K562 (cell line): ENCODE measurements around the gene DCAF17. TPM values are rescaled to one million over a fixed set of nuclear protein-coding genes. Genes with fewer than 3 reads are reported as not detected.

ENCODE experiments used
- CBFB ChIP-seq: sonication (generic); formaldehyde crosslinking; IDR thresholded peaks from 2 replicates; pipeline ENCODE4 v1.4.0; 2020; ENCODE audit warnings: mild to moderate bottlenecking, missing genetic modification reagents
- CHD4 ChIP-seq: fragments of 200-600 bp; sonication (generic); IDR thresholded peaks from 3 replicates; pipeline ENCODE4 v1.6.1; 2012; ENCODE audit warnings: low read depth, mild to moderate bottlenecking, mixed read lengths, low read length, inconsistent platforms; ENCODE audit not compliant: insufficient read depth, insufficient replicate concordance, poor library complexity, severe bottlenecking
- CTBP1 ChIP-seq: fragments of 450-650 bp; IDR thresholded peaks from 2 replicates; pipeline ENCODE4 v1.6.1; 2016; ENCODE audit warnings: borderline replicate concordance
- GABPA ChIP-seq: fragments of 200-800 bp; sonication (Bioruptor generic); conservative IDR thresholded peaks from 2 replicates; pipeline ENCODE4 v1.6.1; 2016; ENCODE audit warnings: low read depth, missing genetic modification characterization, missing compliant biosample characterization
- GATAD2A ChIP-seq: fragments of 450-650 bp; IDR thresholded peaks from 2 replicates; pipeline ENCODE4 v1.6.1; 2017
- HCFC1 ChIP-seq: IDR thresholded peaks from 2 replicates; pipeline ENCODE4 v1.6.1; 2012; ENCODE audit warnings: low read depth, low read length, improper control_type of control experiment
- HLTF ChIP-seq: fragments of 450-650 bp; IDR thresholded peaks from 2 replicates; pipeline ENCODE4 v1.6.1; 2016
- JUN ChIP-seq, 2 experiments: sonication (generic) in 1 of 2; formaldehyde crosslinking in 1 of 2; IDR thresholded peaks; 2 replicates each; pipeline versions ENCODE4 v1.6.1 to v1.8.0; 2012 to 2022; ENCODE audit warnings: borderline replicate concordance in 2 of 2, mild to moderate bottlenecking in 2 of 2, improper control_type of control experiment in 1 of 2, low read depth in 1 of 2, low read length in 1 of 2, missing genetic modification reagents in 1 of 2
- JUNB ChIP-seq: fragments of 450-650 bp; formaldehyde crosslinking; conservative IDR thresholded peaks from 2 replicates; pipeline ENCODE4 v1.4.0; 2020; ENCODE audit warnings: mild to moderate bottlenecking
- KAT7 ChIP-seq: sonication (generic); formaldehyde crosslinking; IDR thresholded peaks from 2 replicates; pipeline ENCODE4 v1.8.0; 2022; ENCODE audit warnings: missing genetic modification reagents, mild to moderate bottlenecking, borderline replicate concordance
- KLF16 ChIP-seq: IDR thresholded peaks from 2 replicates; pipeline ENCODE4 v1.6.1; 2016; ENCODE audit warnings: antibody characterized with exemption
- SREBF1 ChIP-seq: fragments of 150-350 bp; IDR thresholded peaks from 2 replicates; pipeline ENCODE4 v1.6.1; 2014; ENCODE audit warnings: antibody characterized with exemption, low read depth, low read length, borderline replicate concordance
- TAF7 ChIP-seq: fragments of 450-650 bp; IDR thresholded peaks from 2 replicates; pipeline ENCODE4 v1.6.1; 2016; ENCODE audit warnings: missing genetic modification characterization, missing compliant biosample characterization
- WHSC1 ChIP-seq: IDR thresholded peaks from one replicate; pipeline ENCODE4 v1.6.1; 2012; ENCODE audit warnings: low read length, control low read depth, inconsistent platforms
- ZNF384 ChIP-seq: IDR thresholded peaks from 2 replicates; pipeline ENCODE4 v1.6.1; 2012; ENCODE audit warnings: low read depth, low read length, improper control_type of control experiment
- ZNF431 ChIP-seq: sonication (generic); formaldehyde crosslinking; IDR thresholded peaks from 2 replicates; pipeline ENCODE4 v1.8.0; 2022; ENCODE audit warnings: mild to moderate bottlenecking, missing genetic modification reagents
- ZNF57 ChIP-seq: fragments of 450-650 bp; formaldehyde crosslinking; IDR thresholded peaks from 2 replicates; pipeline ENCODE4 v1.4.0; 2020; ENCODE audit warnings: mild to moderate bottlenecking, moderate library complexity
- ZNF699 ChIP-seq: fragments of 250-450 bp; sonication (Bioruptor Pico); IDR thresholded peaks from 2 replicates; pipeline ENCODE4 v1.8.0; 2021; ENCODE audit warnings: mild to moderate bottlenecking, moderate library complexity; ENCODE audit not compliant: insufficient replicate concordance
- polyA plus RNA-seq, 8 experiments: library from polyadenylated mRNA; depleted of rRNA in 4 of 8; stranded (reverse) in 5 of 8; unstranded in 3 of 8; fragments of >200 nt; fragmentation: Nextera tagmentation in 2 of 8; fragmentation: Illumina TruSeq in 1 of 8; extraction: Ambion mirVana in 2 of 8; extraction: Trizol in 1 of 8; gene quantifications; 2 replicates each; pipeline versions ENCODE4 v1.2.1 to v1.2.3, GENCODE V29; 2011 to 2014; ENCODE audit warnings: inconsistent platforms in 1 of 8, missing spikeins in 1 of 8
- total RNA-seq, 7 experiments: library from RNA; depleted of rRNA in 6 of 7; stranded (reverse); fragments of >200 nt in 6 of 7; fragmentation: Illumina TruSeq in 2 of 7; extraction: Trizol in 2 of 7; gene quantifications; 2 replicates each; pipeline versions ENCODE4 v1.2.1 to v1.2.3, GENCODE V29; 2011 to 2021; ENCODE audit warnings: low replicate concordance in 1 of 7
- TF ChIP-seq, protein P1 (sequence below): fragments of 450-650 bp; formaldehyde crosslinking; IDR thresholded peaks from 2 replicates; pipeline ENCODE4 v1.4.0; 2022; ENCODE audit warnings: mild to moderate bottlenecking, moderate library complexity
- TF ChIP-seq, protein P2 (sequence below): fragments of 450-650 bp; conservative IDR thresholded peaks from 2 replicates; pipeline ENCODE4 v1.6.1; 2016; ENCODE audit warnings: missing genetic modification characterization, low read depth, mild to moderate bottlenecking, missing compliant biosample characterization, moderate library complexity
- TF ChIP-seq, protein P3 (sequence below): fragments of 250-450 bp; sonication (Bioruptor Pico); IDR thresholded peaks from 2 replicates; pipeline ENCODE4 v1.5.0; 2021
- TF ChIP-seq, protein P4 (sequence below): fragments of 450-650 bp; IDR thresholded peaks from 2 replicates; pipeline ENCODE4 v1.6.1; 2014; ENCODE audit warnings: low read depth, mild to moderate bottlenecking, moderate library complexity, borderline replicate concordance

The DCAF17 gene
- total and polyA plus RNA-seq, 9 of the 15 experiments (the other 6 are each of a cell fraction or from before 2014, with no cell fraction given) = 10.0 to 38.5 (median 27.1) TPM

DNA sequence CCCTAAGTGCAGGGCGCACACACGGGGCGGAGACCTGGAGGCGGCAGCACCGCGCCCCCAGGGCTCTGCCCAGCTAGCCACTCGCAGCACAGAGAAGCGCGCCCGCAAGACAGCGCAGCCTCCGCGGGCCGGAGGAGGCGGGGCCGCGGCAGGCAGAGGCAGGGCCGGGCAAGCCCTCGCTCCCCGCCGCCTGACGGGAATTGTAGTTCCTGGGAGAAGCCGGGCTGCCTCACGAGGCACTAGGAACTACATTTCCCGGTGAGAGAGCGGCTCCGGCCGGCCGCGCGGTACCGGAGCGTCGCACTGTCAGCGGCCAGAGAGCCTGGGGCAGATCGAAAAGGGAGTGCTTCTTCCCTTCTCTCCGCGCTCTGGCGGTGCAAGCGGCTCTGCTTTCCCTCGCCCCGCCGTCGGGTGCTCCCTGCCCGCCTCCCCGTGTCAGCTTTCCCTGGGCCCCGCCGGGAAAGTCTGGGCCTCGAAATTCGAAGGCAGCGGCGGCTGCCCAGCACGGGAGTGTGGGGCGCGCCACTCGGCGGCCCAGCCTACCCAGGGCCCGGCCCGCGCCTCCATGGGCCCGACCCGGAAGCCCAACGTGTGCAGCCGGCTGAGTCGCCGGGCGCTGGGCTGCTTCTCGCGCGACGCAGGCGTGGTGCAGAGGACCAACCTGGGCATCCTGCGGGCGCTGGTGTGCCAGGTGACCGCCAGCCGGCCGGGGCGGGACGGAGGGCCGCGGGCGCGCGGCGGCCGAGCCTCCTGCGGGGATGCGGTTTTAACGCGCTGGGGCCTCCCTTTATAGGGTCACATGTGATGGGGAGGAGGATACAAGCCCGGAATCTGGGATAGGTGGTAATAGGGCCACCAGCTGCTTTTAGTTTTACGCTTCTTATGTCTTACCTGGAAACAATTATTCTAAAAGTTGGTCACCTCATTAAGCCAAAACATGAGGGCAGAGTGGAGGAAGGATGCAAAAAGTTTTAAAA, at the start of gene DCAF17 (continued):
- TF ChIP-seq ZNF57 (CRISPR knock-in tag) (0 out of 2 replicates have a peak, but pooled peaks have one; percentile 56), JUN (IDR thresholded peaks at IDR 0.05; ENCODE audit: borderline replicate concordance, low read depth, low read length) (0 out of 2 replicates have a peak, but pooled peaks have one; percentile 4), JUN (CRISPR knock-in tag; IDR thresholded peaks at IDR 0.05; ENCODE audit: borderline replicate concordance) (peak; percentile 69; the same call in 1 of the 2 replicates), ZNF384 (no peak; the same call in 1 of the 2 replicates), CTBP1 (peak; percentile 71), CHD4 (no peak), WHSC1 (no peak), KAT7 (CRISPR knock-in tag) (peak; percentile 76), CBFB (CRISPR knock-in tag) (peak; percentile 84; the same call in 1 of the 2 replicates), GATAD2A (no peak), KLF16 (no peak), HLTF (peak; percentile 35; the same call in 1 of the 2 replicates), HCFC1 (peak; percentile 98), JUNB (no peak), TAF7 (tag) (peak; percentile 73), ZNF699 (CRISPR knock-in tag) (no peak), GABPA (tag) (peak; percentile 89), SREBF1 (peak; percentile 80; the same call in 1 of the 2 replicates), ZNF431 (CRISPR knock-in tag) (peak; percentile 87)
- TF ChIP-seq, protein P1, sequence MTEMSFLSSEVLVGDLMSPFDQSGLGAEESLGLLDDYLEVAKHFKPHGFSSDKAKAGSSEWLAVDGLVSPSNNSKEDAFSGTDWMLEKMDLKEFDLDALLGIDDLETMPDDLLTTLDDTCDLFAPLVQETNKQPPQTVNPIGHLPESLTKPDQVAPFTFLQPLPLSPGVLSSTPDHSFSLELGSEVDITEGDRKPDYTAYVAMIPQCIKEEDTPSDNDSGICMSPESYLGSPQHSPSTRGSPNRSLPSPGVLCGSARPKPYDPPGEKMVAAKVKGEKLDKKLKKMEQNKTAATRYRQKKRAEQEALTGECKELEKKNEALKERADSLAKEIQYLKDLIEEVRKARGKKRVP (CRISPR knock-in tag) = 0 out of 2 replicates have a peak, but pooled peaks have one; percentile 35
- TF ChIP-seq, protein P2, sequence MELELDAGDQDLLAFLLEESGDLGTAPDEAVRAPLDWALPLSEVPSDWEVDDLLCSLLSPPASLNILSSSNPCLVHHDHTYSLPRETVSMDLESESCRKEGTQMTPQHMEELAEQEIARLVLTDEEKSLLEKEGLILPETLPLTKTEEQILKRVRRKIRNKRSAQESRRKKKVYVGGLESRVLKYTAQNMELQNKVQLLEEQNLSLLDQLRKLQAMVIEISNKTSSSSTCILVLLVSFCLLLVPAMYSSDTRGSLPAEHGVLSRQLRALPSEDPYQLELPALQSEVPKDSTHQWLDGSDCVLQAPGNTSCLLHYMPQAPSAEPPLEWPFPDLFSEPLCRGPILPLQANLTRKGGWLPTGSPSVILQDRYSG (tag) = no peak
- TF ChIP-seq, protein P3, sequence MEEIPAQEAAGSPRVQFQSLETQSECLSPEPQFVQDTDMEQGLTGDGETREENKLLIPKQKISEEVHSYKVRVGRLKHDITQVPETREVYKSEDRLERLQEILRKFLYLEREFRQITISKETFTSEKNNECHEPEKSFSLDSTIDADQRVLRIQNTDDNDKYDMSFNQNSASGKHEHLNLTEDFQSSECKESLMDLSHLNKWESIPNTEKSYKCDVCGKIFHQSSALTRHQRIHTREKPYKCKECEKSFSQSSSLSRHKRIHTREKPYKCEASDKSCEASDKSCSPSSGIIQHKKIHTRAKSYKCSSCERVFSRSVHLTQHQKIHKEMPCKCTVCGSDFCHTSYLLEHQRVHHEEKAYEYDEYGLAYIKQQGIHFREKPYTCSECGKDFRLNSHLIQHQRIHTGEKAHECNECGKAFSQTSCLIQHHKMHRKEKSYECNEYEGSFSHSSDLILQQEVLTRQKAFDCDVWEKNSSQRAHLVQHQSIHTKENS (CRISPR knock-in tag) = no peak
- TF ChIP-seq, protein P4, sequence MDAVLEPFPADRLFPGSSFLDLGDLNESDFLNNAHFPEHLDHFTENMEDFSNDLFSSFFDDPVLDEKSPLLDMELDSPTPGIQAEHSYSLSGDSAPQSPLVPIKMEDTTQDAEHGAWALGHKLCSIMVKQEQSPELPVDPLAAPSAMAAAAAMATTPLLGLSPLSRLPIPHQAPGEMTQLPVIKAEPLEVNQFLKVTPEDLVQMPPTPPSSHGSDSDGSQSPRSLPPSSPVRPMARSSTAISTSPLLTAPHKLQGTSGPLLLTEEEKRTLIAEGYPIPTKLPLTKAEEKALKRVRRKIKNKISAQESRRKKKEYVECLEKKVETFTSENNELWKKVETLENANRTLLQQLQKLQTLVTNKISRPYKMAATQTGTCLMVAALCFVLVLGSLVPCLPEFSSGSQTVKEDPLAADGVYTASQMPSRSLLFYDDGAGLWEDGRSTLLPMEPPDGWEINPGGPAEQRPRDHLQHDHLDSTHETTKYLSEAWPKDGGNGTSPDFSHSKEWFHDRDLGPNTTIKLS = peak; percentile 91
